ENCODE measurements around the gene DENND4B. TPM values are rescaled to one million over a fixed set of nuclear protein-coding genes. Genes with fewer than 3 reads are reported as not detected.

The DENND4B gene
- total and polyA plus RNA-seq, 2 experiments from 2014 or later = 3.9 to 6.1 TPM

- Histone ChIP-seq H3K9ac (peak overlapping the region; percentile 44), H3K27ac (peak overlapping the region; percentile 4)
Measured at GRCh38 chr1:153880962-153881361, 65.6 kb downstream of the DENND4B start.

GRCh38 chr1:153880024-153880423 lies 66.5 kb downstream of the DENND4B start:
- no peak overlapping the region for H2AFZ ChIP-seq
- H3K4me2 ChIP-seq (ENCODE audit: unreplicated experiment) = no peak overlapping the region
- H3K27ac ChIP-seq = no peak overlapping the region
- H3K4me3 ChIP-seq = no peak overlapping the region
- peaks cover 10% of the 10 kb centered on the region for H4K20me1 ChIP-seq (ENCODE audit: insufficient read depth)
- H3K79me2 ChIP-seq (ENCODE audit: insufficient read depth) = peaks cover 100% of the 10 kb centered on the region
- no peaks in the 10 kb centered on the region for H3K9me2 ChIP-seq (ENCODE audit: insufficient read depth)
- DNase-seq = no peak
- 91 to 97% methylated on average over 8 to 9 of the region's 9 CpGs for WGBS, 2 experiments (ENCODE audit: low coverage in 1 of 2, low lambda C conversion rate in 2 of 2, missing lambda C conversion rate in 2 of 2)
- H3F3A ChIP-seq (ENCODE audit: insufficient read depth) = peaks cover 12% of the 10 kb centered on the region
- no peak overlapping the region for H3K9ac ChIP-seq
- no peaks in the 10 kb centered on the region for H3K27me3 ChIP-seq (replicated peaks; ENCODE audit: insufficient read depth)
- no peaks in the 10 kb centered on the region for H3K36me3 ChIP-seq (ENCODE audit: low read depth)
- peaks cover 21% of the 10 kb centered on the region for H3K4me1 ChIP-seq (ENCODE audit: insufficient read depth)
- in situ Hi-C loops (cut with MboI) = no loop called here
- TF ChIP-seq EZH2 (IDR thresholded peaks at IDR 0.05; ENCODE audit: insufficient read depth, poor library complexity, severe bottlenecking) (no peak), EZH2phosphoT487 (IDR thresholded peaks at IDR 0.05; ENCODE audit: insufficient read depth, low read depth) (no peak)
- H3K9me3 ChIP-seq (ENCODE audit: low read depth) = no peaks in the 10 kb centered on the region

More at GRCh38 chr1:153880962-153881361, 65.6 kb downstream of the DENND4B start:
- Histone ChIP-seq H3K79me2 (ENCODE audit: insufficient read depth) (peaks cover 100% of the 10 kb centered on the region), H2AFZ (peak overlapping the region; percentile 12; the same call in 1 of the 2 replicates), H4K20me1 (ENCODE audit: insufficient read depth) (peaks cover 6% of the 10 kb centered on the region; the same call in 1 of the 2 replicates), H3K9me3 (ENCODE audit: low read depth) (no peaks in the 10 kb centered on the region), H3K27me3 (replicated peaks; ENCODE audit: insufficient read depth) (no peaks in the 10 kb centered on the region), H3K4me1 (ENCODE audit: insufficient read depth) (peaks cover 21% of the 10 kb centered on the region), H3F3A (ENCODE audit: insufficient read depth) (peaks cover 12% of the 10 kb centered on the region), H3K4me3 (peak overlapping the region; percentile 37; the same call in 1 of the 2 replicates), H3K9me2 (ENCODE audit: insufficient read depth) (no peaks in the 10 kb centered on the region), H3K36me3 (ENCODE audit: low read depth) (no peaks in the 10 kb centered on the region), H3K4me2 (ENCODE audit: unreplicated experiment) (peak overlapping the region; percentile 52)
- WGBS, 2 experiments (ENCODE audit: low coverage in 1 of 2, low lambda C conversion rate in 2 of 2, missing lambda C conversion rate in 2 of 2) = 8 to 12% methylated on average over 5 of the region's 5 CpGs
- in situ Hi-C loops (cut with MboI) = no loop called here
- DNase-seq = peak; percentile 89
- TF ChIP-seq EZH2phosphoT487 (IDR thresholded peaks at IDR 0.05; ENCODE audit: insufficient read depth, low read depth) (no peak), EZH2 (IDR thresholded peaks at IDR 0.05; ENCODE audit: insufficient read depth, poor library complexity, severe bottlenecking) (no peak)

Small RNAs within 50 kb of the gene (microRNA-seq; reads per million reads assigned to microRNA genes)
- not detected for gene MIR6737 (ENCODE audit: borderline number of aligned reads)

Small RNAs within 50 kb of the gene (small RNA-seq; reads per million reads assigned to genes)
- gene AL831737.1 (ENCODE audit: low read depth, low replicate concordance) (not detected), gene MIR6737 (ENCODE audit: low read depth, low replicate concordance) (not detected)

Other genes starting within 250 kb of the DENND4B start
- 40.2 and 41.5 TPM in 2 replicates for gene INTS3, start 218.7 kb downstream of the DENND4B start, total RNA-seq (2014; rRNA removed; shearing (Covaris generic))
- 17.3 and 19.9 TPM in 2 replicates for gene INTS3, start 218.7 kb downstream of the DENND4B start, polyA plus RNA-seq (2016; fragmentation: Nextera tagmentation; extraction: Ambion mirVana)
- gene SLC27A3, start 171.3 kb downstream of the DENND4B start, total RNA-seq (2014; rRNA removed; shearing (Covaris generic)) = 8.8 and 11.4 TPM in 2 replicates
- gene SLC27A3, start 171.3 kb downstream of the DENND4B start, polyA plus RNA-seq (2016; fragmentation: Nextera tagmentation; extraction: Ambion mirVana) = 5.6 and 9.2 TPM in 2 replicates
- 3.9 and 4.3 TPM in 2 replicates for gene GATAD2B, start 23.7 kb downstream of the DENND4B start, total RNA-seq (2014; rRNA removed; shearing (Covaris generic))
- gene GATAD2B, start 23.7 kb downstream of the DENND4B start, polyA plus RNA-seq (2016; fragmentation: Nextera tagmentation; extraction: Ambion mirVana) = 3.2 and 3.3 TPM in 2 replicates
- gene CRTC2, start 11.9 kb upstream of the DENND4B start, total RNA-seq (2014; rRNA removed; shearing (Covaris generic)) = 3.7 and 7.5 TPM in 2 replicates
- gene CRTC2, start 11.9 kb upstream of the DENND4B start, polyA plus RNA-seq (2016; fragmentation: Nextera tagmentation; extraction: Ambion mirVana) = 16.7 and 21.0 TPM in 2 replicates
- gene SLC39A1, start 16.8 kb upstream of the DENND4B start, total RNA-seq (2014; rRNA removed; shearing (Covaris generic)) = 120 and 141 TPM in 2 replicates
- gene SLC39A1, start 16.8 kb upstream of the DENND4B start, polyA plus RNA-seq (2016; fragmentation: Nextera tagmentation; extraction: Ambion mirVana) = 91.9 and 93.1 TPM in 2 replicates
- gene CREB3L4, start 21.2 kb upstream of the DENND4B start, total RNA-seq (2014; rRNA removed; shearing (Covaris generic)) = 4.3 and 11.1 TPM in 2 replicates
- 3.6 and 4.4 TPM in 2 replicates for gene CREB3L4, start 21.2 kb upstream of the DENND4B start, polyA plus RNA-seq (2016; fragmentation: Nextera tagmentation; extraction: Ambion mirVana)
- 189 and 242 TPM in 2 replicates for gene JTB, start 31.0 kb upstream of the DENND4B start, total RNA-seq (2014; rRNA removed; shearing (Covaris generic))
- gene JTB, start 31.0 kb upstream of the DENND4B start, polyA plus RNA-seq (2016; fragmentation: Nextera tagmentation; extraction: Ambion mirVana) = 183 and 186 TPM in 2 replicates
- 29.5 and 33.1 TPM in 2 replicates for gene RAB13, start 39.6 kb upstream of the DENND4B start, total RNA-seq (2014; rRNA removed; shearing (Covaris generic))
- gene RAB13, start 39.6 kb upstream of the DENND4B start, polyA plus RNA-seq (2016; fragmentation: Nextera tagmentation; extraction: Ambion mirVana) = 137 and 142 TPM in 2 replicates
- gene RPS27, start 44.0 kb upstream of the DENND4B start, total RNA-seq (2014; rRNA removed; shearing (Covaris generic)) = 1,144 and 1,614 TPM in 2 replicates
- 1,497 and 1,552 TPM in 2 replicates for gene RPS27, start 44.0 kb upstream of the DENND4B start, polyA plus RNA-seq (2016; fragmentation: Nextera tagmentation; extraction: Ambion mirVana)
- gene NUP210L, start 208.4 kb upstream of the DENND4B start, total RNA-seq (2014; rRNA removed; shearing (Covaris generic)) = 0.11 TPM in 1 of 2 replicates, not detected in the other
- gene NUP210L, start 208.4 kb upstream of the DENND4B start, polyA plus RNA-seq (2016; fragmentation: Nextera tagmentation; extraction: Ambion mirVana) = not detected in 2 replicates
- 578 and 599 TPM in 2 replicates for gene TPM3, start 245.4 kb upstream of the DENND4B start, total RNA-seq (2014; rRNA removed; shearing (Covaris generic))
- 557 and 570 TPM in 2 replicates for gene TPM3, start 245.4 kb upstream of the DENND4B start, polyA plus RNA-seq (2016; fragmentation: Nextera tagmentation; extraction: Ambion mirVana)